Activated CD8-positive, alpha-beta memory T cell treated with anti-CD3 and anti-CD28 coated beads for 24 hours (primary cell): Measurements from ENCODE around the gene ADK.
"Not testable (repeated sequence)": the region's sequence is repeated elsewhere in the genome, so short reads cannot be mapped to it uniquely, and the experiment has no call there.

Experiments used
- DNase-seq: peaks from one replicate; pipeline ENCODE4 v3.0.0-alpha.2; 2020

The ADK gene

DNA sequence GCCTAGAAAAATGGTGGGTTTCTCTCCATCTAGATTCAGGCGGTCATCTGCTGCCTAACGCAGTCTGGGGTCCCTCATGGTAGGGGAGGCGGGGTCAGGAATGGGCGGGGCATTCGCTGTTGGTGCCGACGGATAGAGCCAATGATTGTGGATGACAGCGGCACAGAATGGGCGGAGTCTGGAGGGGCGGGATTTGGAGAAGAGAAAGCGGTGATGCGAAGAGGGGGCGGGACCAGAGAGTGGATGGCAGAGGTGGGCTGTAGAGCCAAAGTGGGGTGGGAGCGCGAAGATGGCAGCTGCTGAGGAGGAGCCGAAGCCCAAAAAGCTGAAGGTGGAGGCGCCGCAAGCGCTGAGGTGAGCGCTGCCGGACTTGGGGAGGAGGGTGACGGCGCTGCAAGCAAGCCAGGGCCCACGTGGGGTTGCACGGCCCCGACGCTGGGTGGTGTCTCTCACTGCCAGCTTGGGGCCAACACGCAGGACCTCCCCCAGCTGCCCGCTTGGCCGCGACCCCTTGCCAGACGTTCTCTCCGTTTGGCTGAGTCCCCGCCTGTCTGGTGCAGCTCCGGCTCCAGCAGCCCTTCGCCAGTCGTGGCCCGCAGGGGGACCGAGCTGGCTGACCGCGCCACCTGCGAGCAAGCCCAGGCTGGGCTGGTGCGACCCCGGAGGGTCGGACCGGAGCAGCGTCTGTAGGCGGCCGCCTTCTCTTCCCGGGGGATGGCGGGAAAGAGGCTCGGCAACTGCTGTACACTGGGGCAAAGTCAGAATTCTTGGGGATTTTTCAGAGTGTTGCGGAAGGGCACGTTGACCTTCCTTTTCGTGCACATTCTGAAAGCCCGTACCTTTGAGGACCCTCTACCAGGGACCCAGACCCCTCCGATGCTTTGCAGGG is at the start of gene ADK:
ADK (plus strand) TSS at position 232 of the 889 bp plus-strand sequence; CDS start at position 290, 58 bp downstream.
- DNase-seq = peak; percentile 100

- no peak for DNase-seq
Measured at GRCh38 chr10:74103560-74104258, 47.3 kb upstream of the ADK start.

DNA sequence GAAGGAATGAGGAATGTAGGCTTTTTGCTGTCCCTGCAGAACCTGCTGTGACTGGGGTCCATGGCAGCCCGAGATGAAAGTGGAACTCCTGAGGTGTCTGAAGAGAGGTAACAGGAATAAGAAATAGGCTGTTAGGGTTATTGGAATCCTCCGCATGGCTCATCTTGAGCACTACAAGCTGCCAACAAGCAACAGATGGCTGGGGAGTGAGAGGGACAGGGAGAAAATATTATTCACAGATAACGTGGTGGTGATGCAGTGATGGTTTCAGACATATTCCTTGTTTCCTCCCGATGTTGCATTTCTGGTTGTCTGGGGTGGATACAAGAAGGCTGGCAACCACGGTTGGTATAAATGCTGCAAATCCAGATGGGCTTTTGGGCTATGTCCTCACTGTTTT is 46.5 kb upstream of the ADK start:
- DNase-seq = no peak

GRCh38 chr10:74104996-74105395 is 46.0 kb upstream of the ADK start:
- no peak for DNase-seq

DNA sequence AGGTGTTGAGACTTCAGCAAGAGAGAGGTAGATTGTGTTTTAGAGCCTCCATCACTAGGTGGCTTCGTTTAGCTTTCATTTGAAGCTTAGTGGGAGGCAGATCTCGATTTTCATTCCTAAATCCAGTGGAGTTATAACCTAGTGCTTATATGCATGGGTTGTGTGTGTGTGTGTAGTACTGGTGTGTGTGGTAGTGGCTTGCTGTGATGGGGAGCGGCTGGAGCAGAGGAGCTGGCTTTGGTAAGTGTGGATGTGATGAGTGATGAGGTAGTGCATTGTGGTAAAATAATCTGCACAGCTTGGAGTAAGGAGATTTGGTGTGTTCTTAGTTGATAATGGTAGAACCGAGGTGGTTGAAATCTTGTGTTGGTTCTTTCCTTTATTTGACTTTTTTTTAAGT is 43.6 kb upstream of the ADK start:
- no peak for DNase-seq

GRCh38 chr10:74109452-74109851 is 41.6 kb upstream of the ADK start:
- DNase-seq = no peak

DNA sequence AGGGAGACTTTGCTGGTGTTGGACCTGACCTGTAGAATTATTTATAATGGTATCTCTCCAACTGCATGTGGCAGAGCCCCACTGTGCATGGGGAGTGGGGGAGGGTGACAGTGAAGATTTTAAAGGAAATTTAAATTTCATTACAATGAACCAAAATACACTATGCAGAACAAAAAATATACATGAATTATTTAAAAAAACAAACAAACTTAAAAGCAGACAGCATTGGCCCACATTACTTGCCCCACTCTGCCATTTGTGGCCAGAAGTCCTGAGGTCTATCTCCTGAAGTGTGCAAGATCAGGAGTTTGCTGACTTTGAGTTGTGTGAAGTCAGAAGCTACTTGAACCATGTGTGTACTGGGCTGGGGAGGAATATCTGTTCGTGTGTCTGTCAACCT is 40.9 kb upstream of the ADK start:
- no peak for DNase-seq

GRCh38 chr10:74111799-74112198 is 39.2 kb upstream of the ADK start:
- DNase-seq = no peak

GRCh38 chr10:74113546-74113945 is 37.5 kb upstream of the ADK start:
- DNase-seq = no peak

DNA sequence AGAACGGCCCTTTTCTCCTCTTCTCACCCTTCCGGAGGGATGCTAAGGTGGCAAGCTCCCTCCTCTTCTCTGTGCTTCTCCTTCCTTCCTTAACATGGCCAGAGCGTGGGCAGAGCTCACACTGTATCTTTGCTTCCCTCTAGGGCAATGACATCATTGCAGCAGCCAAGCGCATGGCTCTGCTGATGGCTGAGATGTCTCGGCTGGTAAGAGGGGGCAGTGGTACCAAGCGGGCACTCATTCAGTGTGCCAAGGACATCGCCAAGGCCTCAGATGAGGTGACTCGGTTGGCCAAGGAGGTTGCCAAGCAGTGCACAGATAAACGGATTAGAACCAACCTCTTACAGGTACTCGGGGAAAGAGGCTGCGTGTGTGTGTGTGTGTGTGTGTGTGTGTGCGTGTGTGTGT is 37.0 kb upstream of the ADK start:
- DNase-seq = no peak

DNA sequence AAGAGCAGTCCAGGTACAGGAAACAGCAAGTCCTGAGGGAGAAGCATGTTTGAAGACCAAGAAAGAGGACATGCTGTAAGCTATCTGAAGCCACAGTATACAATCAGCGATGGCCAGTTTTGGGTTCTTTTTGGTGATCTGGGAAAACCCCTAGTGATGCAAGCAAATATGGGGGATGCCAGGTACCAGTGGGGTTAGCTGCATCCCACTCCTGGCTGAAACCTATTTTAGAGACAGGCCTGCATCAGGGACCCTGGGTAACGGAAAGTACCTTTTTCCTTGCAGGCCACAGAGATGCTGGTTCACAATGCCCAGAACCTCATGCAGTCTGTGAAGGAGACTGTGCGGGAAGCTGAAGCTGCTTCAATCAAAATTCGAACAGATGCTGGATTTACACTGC is 33.3 kb upstream of the ADK start:
- no peak for DNase-seq

- no peak for DNase-seq
Measured at GRCh38 chr10:74118804-74119203, 32.2 kb upstream of the ADK start.

GRCh38 chr10:74120911-74121310 is 30.1 kb upstream of the ADK start:
- no peak for DNase-seq

DNA sequence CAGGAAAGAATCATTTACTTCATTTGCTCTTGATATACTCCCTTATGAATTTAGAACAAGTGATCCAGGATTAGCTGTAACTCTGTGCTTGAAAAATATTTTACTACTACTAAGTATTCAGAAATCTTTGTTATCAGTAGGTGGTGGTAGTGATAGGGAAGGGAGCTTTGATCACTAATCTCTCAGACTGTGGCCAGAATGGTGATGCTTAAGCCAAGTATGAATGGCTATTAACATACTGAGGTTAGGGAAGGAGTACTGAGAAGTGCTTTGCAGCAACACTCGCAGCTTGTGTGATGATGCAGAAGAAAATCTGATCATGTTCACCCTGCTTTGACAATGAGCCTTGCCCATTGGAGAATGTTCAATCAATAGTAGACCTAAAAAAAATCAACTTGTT is 29.7 kb upstream of the ADK start:
- DNase-seq = no peak

DNA sequence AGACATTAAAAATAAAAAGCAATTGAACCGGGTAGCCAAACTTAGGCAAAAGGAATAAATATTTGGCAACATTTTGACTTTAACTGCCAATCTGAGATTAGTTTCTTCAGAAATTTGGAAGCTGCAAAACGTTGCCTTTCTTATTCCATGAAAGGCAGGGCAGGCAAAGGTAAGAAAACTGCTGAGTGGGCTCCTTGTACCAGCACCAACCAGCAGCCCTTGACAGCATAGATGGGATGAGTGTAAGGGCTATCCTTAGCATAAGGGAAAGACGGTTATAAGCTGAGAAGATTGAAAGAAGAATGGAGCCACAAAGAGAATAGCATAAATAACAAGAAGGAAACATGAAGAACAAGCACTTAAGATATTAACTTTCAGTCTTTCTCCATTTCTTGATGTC is 29.0 kb upstream of the ADK start:
- DNase-seq = no peak

DNA sequence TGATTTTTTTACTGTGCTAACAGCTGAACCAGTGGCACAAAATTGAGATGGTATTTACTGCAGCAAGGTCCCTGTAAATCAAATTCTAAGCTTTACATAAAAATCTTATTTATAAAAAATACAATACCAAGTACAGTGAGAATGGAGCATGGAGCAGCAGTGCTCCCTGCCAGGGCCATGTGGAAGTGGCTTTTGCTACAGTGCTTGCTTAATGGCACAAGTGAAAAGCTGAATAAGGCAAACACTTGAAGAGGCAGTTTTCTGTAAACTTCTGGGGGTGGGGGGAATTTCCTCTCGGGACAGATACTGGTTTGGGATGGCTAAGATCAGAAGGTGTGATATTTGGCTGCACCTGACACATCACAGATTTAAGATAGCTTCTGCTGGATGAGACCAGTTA is 27.9 kb upstream of the ADK start:
- no peak for DNase-seq

DNA sequence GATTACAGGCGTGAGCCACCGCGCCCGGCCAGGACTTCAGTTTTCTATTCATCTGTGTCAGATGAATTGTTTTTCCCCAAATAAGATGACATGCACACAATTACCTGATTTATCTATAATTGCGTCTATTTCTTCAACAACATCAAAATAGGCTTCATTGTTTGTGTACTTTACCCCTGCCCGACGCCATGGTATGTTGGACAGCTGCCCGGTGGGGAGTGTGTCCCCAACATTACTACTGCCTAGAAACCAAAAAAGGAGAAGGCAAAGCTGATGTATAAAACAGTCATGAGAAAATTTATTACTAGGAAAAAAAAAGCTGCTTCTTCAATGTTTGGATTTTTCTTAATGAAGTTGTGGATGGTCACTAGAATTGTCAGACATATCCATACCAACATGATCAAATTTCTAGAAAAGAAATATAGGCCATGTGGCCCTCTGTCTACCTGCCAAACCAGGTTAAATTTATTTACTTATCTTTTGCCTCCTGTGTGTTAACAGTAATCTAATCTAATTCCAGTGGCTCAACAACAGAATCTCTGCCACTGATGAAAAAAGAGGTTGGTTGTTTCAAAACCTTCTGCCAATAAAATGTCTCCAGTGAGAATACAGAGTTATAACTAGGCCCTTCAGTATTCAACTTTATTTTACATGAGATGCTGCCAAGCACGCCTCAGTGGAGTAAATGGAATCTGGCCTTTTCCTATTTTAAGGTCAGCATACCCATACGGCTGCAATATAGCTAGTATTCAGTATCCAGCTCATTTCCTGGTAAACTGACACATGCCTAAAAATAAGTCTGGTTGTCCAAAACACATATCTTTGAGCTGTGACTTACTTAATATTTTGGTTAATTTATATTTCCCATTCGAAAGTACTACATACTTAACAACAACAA is 16.8 kb upstream of the ADK start:
- no peak for DNase-seq

GRCh38 chr10:74135452-74135851 is 15.6 kb upstream of the ADK start:
- no peak for DNase-seq

GRCh38 chr10:74137992-74138391 is 13.0 kb upstream of the ADK start:
- no peak for DNase-seq

DNA sequence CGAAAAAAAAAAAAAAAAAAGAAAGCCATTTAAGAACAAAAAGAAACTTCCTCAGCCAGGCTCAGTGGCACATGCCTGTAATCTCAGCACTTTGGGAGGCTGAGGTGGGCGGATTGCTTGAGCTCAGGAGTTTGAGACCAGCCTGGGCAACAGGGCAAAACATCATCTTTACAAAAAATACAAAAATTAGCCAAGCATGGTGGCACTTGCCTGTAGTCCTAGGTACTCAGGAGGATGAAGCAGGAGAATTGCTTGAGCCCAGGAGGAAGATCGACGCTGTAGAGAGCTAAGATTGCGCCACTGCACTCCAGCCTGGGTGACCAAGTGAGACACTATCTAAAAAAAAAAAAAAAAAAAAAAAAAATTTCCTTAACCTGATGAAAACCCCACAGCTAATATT is 12.4 kb upstream of the ADK start:
- DNase-seq = not testable (repeated sequence)

DNA sequence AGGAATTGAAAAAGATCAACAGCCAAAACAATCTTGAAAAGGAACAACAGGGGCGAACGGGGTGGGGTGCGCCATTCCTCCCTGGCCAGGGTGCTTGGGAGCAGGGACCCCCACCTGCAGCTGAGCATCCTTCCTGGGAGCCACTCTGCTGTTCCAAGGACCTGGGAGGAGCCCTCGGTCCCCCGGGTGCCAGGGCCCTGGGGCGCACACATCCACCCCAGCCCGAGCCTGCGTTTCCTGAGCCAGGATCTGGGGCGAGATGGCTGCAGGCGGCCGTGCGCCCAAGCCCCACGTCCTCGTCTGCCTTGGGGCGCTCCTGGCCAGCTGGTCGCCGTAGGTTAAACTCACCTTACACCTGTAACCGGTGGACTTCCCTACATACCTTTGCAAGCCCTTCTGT is 11.0 kb upstream of the ADK start:
- no peak for DNase-seq

DNA sequence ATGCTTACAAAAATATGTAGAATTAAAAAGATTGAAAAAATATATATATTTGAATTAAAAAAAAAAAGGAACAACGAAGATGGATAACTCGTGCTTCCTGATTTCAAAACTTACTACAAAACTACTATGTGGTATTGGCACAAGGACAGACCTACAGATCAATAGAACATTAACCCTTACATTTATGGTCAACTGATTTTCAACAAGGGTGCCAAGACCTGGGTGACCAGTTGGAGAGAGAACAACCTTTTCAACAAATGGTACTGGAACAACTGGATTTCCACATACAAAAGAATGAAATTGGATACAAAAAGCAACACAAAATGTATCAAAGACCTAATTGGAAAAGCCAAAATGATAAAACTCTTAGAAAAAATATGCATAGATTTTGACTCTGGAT is 10.5 kb upstream of the ADK start:
- no peak for DNase-seq

GRCh38 chr10:74145133-74145532 is 5.9 kb upstream of the ADK start:
- DNase-seq = no peak
